Choroid plexus epithelial cell (primary cell): Measurements from ENCODE around the gene ATP2B2.
A peak's percentile ranks its signal among the peaks of the same experiment; 100 is the strongest.

Source experiments
- DNase-seq: peaks from one replicate; pipeline ENCODE4 v3.0.0-alpha.2; 2010; ENCODE audit warnings: low read depth
- H3K4me3 ChIP-seq: 2 replicates; pipeline ENCODE4 v1.5.1; 2011; ENCODE audit warnings: low read depth, mild to moderate bottlenecking, control low read depth, low read length, moderate library complexity
- TF ChIP-seq, protein P1 (sequence below): conservative IDR thresholded peaks from 2 replicates; pipeline ENCODE4 v1.5.1; 2011; ENCODE audit warnings: low read depth, mild to moderate bottlenecking, control low read depth, inconsistent platforms, low read length, moderate library complexity

ATP2B2 gene

DNA sequence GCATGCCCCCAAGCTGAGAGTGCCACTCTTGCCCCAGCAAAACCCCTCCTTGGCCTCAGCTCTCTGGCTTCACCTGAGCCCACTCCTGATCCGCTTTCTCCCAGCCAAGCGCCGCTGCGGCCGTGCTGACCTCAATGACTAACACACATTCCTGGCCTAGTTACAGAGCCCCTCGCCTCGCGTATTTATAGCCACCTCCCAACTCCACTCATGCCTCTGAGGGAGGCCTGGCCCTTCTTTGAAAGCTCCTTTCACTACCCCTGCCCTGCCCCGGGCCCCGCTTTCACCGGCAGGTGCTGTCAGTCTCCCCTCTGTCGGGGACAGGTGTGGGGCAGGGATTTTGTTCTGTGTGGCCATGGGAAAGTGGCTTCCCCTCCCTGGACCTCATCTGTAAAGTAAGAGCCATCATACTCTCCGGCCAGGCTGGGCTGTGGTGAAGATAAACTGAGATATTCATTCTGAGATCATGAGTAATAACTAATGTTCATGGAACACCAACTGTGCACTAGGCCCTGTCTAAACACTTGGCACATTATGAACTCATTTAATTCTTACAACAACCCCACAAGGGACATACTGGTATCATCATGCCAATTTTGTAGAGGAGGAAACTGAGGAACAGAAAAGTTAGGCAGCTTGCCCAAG lies 13.2 kb upstream of the ATP2B2 start:
- DNase-seq = peak; percentile 73
- H3K4me3 ChIP-seq = no peak overlapping the region
- TF ChIP-seq, protein P1, sequence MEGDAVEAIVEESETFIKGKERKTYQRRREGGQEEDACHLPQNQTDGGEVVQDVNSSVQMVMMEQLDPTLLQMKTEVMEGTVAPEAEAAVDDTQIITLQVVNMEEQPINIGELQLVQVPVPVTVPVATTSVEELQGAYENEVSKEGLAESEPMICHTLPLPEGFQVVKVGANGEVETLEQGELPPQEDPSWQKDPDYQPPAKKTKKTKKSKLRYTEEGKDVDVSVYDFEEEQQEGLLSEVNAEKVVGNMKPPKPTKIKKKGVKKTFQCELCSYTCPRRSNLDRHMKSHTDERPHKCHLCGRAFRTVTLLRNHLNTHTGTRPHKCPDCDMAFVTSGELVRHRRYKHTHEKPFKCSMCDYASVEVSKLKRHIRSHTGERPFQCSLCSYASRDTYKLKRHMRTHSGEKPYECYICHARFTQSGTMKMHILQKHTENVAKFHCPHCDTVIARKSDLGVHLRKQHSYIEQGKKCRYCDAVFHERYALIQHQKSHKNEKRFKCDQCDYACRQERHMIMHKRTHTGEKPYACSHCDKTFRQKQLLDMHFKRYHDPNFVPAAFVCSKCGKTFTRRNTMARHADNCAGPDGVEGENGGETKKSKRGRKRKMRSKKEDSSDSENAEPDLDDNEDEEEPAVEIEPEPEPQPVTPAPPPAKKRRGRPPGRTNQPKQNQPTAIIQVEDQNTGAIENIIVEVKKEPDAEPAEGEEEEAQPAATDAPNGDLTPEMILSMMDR = no peak

DNA sequence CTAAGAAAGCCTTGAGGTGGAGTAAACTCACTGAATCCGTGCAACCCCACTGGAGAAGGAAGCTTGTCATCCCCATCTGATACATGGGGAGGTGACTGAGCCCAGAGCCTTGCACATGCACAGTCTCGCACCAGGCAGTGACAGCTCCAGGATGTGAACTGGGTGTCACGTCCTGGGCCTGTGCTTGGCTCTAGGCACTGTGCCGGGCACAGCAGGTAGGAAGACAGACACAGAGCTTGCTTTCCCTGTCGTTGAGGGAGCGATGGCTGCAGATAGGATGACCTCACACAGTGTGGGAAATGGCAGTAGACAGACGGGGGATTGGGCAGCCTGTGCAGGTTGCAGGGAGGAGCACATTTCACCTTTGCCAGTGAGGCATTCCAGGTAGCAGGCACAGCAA lies 12.2 kb upstream of the ATP2B2 start:
- H3K4me3 ChIP-seq = no peak overlapping the region
- TF ChIP-seq, protein P1 = no peak
- DNase-seq = no peak

DNA sequence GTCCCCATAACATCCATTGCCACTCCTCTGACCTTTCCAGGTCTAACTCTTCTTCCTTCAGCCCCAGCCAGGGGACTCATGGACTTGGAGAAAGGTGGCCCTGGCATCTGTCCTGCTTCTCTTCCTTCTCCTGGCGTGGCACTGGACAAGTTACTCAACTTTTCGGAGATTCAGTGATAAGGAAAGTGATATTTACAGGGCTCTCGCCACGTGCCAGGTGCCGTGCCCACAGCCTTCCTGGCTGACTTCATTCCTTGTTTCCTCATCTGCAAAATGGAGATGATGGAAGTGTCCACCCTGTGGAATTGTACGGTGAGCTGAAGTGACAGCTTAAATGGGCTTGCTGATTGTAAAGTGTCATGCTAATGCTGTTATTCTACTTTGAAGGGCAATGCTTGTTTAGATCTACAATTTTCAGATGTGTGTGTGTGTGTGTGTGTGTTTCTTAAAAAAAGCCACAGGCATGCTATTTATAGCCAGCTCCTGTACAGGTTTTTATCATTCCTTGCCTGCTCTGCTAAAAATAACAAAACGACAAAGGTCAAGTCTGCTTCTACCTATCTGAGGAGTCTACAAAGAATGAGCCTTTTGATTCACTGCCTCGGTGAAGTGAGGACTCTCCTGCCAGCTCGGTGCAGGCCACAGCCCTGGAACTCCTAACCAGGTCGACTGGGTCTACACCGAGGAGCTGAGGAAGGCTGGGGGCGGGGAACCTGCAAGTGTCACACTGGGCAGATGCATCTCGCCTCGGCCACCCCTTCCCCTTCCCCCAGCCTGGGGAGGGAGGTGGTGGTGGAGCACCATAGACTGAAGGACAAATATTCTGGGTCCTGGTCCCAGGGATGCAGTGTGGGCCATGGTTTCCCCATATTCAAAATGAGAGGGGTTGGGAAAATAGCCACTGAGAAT lies 11.4 kb upstream of the ATP2B2 start:
- TF ChIP-seq, protein P1 = no peak
- H3K4me3 ChIP-seq = no peak overlapping the region
- DNase-seq = no peak

DNA sequence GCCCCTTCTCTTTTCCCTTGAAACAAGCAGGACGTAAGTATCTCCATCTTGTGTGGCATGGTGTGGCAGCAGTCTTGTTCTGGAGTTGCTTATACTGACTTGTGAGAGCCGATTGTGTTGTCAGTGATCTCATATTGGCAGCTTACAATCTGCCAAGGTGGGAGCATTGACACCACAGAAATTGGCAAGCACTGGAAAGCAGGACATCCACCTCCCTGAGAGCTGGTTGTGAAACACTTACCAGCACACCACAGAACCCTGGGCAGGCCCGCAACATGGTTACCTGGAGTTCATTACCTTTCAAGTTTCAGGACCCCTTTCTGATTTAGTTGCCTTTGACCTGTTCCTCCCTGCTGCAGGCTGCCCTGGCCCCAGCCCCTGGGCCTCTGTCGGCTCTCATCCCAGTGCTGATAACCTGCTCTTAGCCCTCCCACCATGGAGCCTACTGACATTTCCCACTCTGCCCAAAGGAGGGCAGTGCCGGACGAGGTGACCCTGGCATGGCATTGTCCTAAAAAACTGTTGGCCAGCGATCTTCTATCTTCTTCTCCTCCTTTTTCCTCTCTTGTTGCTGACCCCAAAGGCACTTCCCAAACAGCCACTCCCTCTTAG lies 10.6 kb upstream of the ATP2B2 start:
- no peak for DNase-seq
- TF ChIP-seq, protein P1 = no peak
- no peak overlapping the region for H3K4me3 ChIP-seq

DNA sequence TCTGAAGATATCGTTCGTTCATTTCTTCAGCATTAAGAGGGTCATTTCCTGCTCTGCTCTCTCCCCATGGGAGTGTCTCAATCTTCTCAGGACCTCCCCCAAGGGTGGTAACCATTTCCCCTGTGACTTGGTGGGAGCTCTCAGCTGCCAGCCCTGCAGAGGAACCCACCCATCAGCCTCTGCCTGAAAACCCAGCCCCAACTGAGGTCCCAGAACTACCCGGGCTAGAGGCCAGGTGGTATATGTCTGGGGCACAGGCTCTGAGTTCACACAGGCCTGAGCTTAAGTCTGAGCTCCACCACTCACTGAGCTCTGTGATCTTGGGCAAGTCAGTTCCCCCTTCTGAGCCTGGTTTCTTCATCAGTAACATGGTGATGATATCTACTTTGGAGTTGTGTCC lies 10.0 kb upstream of the ATP2B2 start:
- no peak overlapping the region for H3K4me3 ChIP-seq
- no peak for DNase-seq
- TF ChIP-seq, protein P1 = no peak

DNA sequence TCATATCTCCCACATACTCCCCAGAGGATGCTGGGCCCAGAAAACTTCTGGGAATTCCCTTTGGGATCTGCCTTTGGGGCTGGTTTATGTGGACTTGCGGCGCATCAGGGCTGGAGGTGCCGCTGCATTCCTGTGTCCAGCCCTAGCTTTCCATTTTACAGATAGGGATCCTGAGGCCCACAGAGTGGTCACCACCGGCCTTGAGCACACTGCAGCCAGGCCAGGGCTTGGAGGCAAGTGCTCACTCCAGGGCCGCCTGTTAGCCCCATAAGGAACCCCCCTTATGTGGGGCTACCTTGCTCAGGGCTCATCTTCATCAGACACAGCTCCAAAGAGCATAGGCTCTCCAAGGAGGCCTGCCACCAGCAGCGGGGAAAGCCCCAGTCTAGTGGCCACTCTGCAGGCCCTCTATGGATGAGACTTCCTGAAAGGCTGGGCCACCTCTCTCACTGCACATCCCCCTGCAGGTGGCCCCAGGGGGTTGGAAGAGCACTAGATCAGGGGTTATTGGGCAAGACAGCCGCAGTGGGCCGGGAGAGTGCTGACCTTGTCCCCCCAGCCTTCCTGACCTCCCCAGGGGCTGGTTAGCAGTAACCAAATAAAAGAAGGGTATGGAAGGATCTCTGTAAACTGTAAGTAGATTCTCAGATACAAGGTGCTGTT lies 9.2 kb upstream of the ATP2B2 start:
- H3K4me3 ChIP-seq = no peak overlapping the region
- TF ChIP-seq, protein P1 = no peak
- DNase-seq = no peak
